Right ventricle myocardium inferior (tissue), 1 donor: ENCODE measurements around the gene FOXP2. TPM values are rescaled to one million over a fixed set of nuclear protein-coding genes. Genes with fewer than 3 reads are reported as not detected.

Source experiments
- ATAC-seq: fragments of 200-7000 bp; cut with Tn5 transposase; one replicate; pipeline ENCODE4 v1.9.1; 2020; ENCODE audit warnings: mild to moderate bottlenecking, moderate library complexity
- DNase-seq: peaks from one replicate; pipeline ENCODE4 v3.0.0; 2021; ENCODE audit errors: missing footprints
- intact Hi-C: fragments of 100-400 bp; cut with DNase I; formaldehyde crosslinking; loops from one replicate; pipeline ENCODE4 v1.11.0; 2022
- total RNA-seq: library from RNA; stranded (reverse); fragmentation: NEBNext Ultra II Directional; extraction: Animal tissue kit (Norgen Biotek cat#: 25700); gene quantifications from one replicate; pipeline ENCODE4 v1.2.1, GENCODE V29; 2021
- donor health status: DM: no; HTN: yes; CAD: no; lungs with severe emphysema.

Gene FOXP2
- total RNA-seq, 1 donor from 2014 or later = 2.4 TPM

DNA sequence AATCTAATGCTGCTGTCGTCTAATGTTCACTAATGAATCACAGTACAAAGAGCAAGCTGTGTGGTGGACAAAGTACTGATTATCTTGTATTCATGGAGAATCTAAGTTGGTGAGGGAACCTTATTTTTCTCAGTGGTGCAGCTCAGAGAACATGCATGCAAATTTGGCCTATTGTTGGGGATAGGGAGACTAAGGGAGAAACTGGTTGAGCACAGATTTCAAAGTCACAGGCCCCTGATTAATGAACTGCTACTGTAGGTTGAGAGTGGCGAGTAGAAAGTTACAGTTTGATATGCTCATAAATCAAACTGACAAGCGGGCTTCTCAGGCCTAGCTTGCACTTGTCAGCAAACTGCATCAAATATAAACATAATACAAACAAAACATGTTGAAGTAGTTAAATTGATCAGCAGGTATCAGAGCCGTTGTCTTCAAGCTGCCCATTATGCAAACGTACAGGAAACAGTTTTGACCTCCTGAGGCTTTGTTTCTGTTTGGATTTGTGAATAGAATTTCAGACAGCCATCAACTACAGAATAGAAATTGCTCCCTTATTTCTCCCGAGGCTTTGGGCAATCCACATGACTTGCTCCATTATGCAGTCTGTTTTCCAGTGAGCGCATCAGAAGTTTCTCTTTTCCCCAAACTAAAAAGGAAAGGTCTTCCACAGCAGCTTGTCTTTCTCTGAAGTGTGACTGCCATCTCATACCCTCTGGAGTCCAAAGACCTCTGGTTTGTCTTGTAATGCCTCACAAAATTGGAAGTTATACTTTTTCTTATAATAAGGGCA is 215.8 kb downstream of the FOXP2 start:
- intact Hi-C loops = no loop called here
- ATAC-seq = no peak

DNA sequence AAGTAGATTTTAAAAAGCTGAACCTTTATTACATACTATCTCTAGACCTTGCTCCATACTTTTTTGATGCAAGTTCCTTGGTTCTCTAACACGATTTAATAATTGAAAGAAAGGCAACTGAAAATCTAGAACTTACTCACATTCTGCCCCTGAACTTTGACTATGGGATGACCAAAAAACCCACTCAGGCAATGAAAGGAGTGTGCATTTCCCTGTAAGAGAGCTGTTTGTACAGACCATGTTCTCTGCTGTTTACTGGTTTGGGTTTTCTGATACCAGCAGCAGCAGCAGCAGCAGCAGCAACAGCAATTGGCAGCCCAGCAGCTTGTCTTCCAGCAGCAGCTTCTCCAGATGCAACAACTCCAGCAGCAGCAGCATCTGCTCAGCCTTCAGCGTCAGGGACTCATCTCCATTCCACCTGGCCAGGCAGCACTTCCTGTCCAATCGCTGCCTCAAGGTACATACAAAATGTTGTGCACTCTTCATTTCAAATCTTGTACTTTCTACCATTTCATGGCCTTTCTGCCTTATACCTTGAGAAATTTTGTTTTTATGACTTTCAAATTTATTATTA is 216.7 kb downstream of the FOXP2 start:
- DNase-seq = no peak
- intact Hi-C loops = no loop called here

More for the DNA sequence above, 215.8 kb downstream of the FOXP2 start:
- DNase-seq = no peak

DNA sequence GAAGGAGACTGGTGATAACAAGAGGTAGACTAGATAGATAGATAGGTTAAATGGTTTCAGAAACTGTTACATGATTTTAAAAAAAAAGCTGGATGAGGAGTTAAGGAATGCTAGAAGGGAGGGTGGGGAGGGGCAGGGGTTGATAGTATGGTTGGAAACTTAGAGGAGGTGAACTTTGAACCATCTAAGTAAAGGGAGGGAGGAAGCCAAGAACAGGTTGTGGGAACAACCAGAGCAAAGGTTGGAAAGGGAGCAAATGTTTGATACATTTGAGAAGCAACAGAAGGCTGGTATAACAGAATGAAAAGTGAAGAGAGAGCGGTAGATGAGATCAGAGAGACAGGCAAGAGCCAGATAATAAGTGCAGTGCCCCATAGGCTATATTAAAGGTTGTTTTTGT is 224.8 kb downstream of the FOXP2 start:
- ATAC-seq = no peak
- intact Hi-C loops = no loop called here
- DNase-seq = no peak

More for the DNA sequence above, 216.7 kb downstream of the FOXP2 start:
- ATAC-seq = no peak

DNA sequence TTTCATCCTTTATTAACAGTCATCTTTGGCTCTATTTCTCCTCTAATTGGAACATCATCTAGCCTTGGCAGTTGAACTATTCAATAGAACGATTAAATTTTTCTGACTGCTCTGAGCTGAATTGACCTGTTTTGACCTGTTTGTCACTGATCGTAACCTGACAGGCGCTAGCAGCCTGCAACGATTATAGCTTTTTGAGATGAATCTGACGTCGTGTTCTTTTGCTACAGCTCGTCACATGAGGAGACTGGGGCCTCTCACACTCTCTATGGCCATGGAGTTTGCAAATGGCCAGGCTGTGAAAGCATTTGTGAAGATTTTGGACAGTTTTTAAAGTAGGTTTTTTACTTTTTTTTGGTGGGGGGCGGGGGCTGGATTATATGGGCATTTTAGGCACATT is 229.8 kb downstream of the FOXP2 start:
- intact Hi-C loops = no loop called here
- ATAC-seq = no peak
- no peak for DNase-seq

DNA sequence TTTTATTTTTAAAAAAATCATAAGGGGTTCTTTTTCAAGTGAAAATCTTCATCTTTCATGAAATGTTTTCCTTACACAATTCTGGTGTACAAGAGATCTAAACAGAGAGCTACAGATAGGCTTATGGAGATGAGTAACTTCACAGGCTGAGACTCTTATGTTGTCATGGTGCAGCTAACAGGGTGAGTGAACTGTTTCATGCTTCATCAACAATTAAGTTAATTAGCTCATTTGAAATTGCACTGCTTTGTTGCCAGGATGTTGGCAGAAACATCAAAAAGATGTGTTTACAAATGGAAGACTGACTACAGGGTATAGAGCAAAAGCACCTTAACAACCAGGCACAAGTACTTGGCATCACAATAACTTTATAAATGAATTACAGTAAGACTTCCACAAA is 230.8 kb downstream of the FOXP2 start:
- ATAC-seq (no peak), DNase-seq (no peak)
- intact Hi-C loops = no loop called here

DNA sequence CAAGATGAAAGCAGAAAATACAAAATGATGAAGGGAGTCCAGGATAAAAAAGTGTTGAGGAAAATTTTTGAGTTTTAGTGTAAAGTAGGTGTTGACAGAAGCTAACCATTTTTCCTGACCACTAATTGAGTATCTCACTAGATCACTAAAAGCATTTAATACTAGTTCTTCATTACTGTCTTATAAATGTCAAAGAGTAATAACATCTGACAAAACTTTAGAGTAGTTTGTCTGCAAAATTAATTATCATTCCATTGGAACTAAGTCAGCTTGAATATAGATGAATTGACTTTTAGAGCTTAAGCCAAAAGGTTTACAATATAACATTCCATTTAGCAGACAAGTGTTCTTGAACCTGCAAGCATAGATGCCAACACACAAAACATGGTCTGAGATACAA is 232.9 kb downstream of the FOXP2 start:
- no peak for DNase-seq
- intact Hi-C loops = no loop called here
- ATAC-seq = no peak

DNA sequence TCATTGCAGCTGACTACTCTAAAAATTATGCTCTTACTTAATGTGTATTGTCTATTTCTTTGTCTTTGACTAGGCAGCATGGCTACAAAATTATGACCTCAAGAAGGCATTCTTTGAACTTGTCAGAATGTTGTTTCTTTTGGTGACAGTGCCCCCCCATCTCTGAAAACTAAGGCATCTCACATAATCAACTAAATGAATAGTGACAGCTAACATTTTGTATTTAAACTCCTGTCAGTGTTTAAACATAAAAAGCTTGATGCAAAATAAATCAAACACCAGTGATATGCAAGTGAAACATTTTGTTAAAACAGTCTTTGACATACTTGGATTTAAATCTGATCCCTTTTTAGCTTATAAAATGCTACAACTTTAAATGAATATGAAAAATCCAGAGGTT is 233.5 kb downstream of the FOXP2 start:
- ATAC-seq (no peak), DNase-seq (no peak)
- intact Hi-C loops = no loop called here

DNA sequence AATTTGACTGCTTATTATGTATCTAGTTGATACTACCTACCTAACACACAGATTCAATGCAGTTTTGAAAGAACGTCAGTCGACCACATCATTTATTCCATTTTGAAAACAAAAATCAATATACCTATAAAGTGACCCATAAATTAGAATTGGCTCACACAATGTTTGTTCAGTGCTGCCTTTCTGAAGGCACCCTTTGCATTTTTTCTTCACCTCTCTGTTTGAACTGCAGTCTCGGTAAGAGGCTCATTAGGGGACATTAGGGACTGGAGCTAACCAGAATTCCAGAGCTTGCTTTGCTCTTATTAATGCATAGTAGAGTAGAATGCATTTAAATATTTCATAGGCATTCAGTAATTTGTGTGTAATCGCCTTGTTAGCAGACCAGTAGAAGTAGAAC is 234.1 kb downstream of the FOXP2 start:
- ATAC-seq (no peak), DNase-seq (no peak)
- intact Hi-C loops = no loop called here

DNA sequence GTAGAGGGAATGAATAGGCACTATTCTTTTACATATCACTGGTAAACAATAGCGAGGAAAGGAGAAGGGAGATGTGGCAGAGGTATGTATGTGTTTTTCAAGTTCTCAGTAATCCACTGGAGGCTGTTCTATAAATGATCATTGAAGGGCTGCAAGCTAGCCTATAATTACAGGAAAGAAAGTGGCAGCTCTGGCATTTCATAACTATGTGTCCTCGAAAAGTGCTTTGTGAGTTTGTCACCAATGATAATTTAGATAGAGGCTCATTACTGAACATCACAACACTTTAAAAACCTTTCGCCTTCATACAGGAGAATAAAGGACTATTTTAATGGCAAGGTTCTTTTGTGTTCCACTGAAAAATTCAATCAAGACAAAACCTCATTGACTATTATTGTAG is 235.1 kb downstream of the FOXP2 start:
- DNase-seq = no peak
- no peak for ATAC-seq
- intact Hi-C loops = no loop called here

DNA sequence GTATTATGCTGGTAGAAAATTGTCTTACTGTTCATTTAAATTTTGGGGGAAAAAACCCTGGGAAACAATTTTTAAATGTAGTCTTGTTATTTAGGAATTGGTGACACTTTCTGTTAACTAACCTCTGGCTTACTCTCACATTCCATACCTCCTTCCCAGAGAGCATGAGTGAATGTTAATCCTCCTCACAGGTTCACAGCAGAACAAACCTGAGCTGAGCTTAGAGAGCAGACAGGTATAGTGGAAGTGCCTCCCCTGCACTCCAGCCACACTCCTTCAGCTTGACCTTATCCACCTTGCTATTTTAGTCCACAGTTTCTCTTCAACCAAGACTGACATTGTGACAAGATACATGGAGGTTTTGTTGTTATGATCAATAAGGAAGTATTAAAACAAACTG is 235.9 kb downstream of the FOXP2 start:
- DNase-seq (no peak), ATAC-seq (no peak)
- intact Hi-C loops = no loop called here

DNA sequence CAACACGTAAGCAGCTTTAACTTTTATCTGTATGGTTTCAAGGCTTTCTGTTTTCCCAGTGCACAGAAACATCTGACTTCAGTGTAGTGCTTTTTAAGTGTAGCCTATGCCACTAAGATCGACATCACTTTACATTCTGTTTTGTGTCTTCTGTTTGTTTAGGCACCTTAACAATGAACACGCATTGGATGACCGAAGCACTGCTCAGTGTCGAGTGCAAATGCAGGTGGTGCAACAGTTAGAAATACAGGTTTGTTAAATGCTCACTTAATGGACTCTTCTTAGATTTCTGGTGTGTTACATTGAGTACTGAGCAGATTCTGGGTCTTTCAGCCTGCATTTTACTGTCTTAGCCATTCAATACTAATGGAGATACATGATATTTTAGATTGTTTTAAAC is 237.4 kb downstream of the FOXP2 start:
- intact Hi-C loops = no loop called here
- no peak for ATAC-seq

DNA sequence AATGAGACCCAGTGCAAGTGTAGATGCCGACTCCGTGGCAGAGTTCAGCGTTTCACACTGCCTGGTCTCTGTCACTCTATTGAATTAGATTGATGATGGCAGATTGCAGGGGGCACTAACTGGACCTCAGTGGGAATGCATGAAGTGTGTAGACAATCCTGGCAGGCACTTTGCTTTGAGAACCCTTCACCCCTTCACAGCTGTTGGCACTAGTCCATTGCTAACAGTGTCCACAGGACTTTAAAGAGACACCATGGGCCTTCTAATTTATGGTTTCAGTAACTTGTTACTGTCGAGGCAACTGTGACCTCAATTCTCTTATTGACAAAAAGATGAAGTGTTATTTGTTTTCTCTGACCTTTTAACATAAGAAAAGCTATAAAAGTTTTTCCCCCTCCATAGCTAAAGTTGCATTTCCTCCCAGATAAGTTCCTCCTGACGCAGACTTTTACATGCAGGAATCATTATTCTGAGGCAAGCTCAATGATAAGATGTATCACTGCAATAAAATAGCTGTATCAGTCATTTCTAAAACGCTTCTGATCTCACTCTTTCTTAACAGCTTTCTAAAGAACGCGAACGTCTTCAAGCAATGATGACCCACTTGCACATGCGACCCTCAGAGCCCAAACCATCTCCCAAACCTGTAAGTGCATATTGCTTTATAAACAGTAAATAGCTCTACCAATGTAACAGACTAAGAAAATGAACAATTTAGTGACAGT is 238.9 kb downstream of the FOXP2 start:
- ATAC-seq = no peak

More for the DNA sequence above, 237.4 kb downstream of the FOXP2 start:
- DNase-seq = no peak

DNA sequence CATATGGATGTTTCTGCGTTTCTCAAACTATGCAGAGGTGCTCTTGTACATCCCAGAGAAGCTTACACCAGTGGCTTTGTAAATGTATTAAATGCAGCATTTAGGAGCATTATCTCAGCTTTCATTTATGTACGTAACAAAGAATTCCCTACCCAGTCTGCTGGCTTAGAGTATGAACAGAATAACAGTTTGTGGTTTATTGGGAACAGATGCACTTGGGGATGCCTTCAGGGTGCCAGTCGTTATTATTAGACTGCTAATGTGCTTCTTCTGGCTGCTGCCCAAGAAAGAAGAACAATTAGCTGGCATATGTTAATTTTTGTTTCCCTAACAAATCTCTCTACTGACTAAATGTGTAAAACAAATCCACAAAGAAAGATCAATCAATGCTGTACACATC is 241.9 kb downstream of the FOXP2 start:
- DNase-seq (no peak), ATAC-seq (no peak)
- intact Hi-C loops = no loop called here

More for the DNA sequence above, 238.9 kb downstream of the FOXP2 start:
- no peak for DNase-seq
- intact Hi-C loops = no loop called here

DNA sequence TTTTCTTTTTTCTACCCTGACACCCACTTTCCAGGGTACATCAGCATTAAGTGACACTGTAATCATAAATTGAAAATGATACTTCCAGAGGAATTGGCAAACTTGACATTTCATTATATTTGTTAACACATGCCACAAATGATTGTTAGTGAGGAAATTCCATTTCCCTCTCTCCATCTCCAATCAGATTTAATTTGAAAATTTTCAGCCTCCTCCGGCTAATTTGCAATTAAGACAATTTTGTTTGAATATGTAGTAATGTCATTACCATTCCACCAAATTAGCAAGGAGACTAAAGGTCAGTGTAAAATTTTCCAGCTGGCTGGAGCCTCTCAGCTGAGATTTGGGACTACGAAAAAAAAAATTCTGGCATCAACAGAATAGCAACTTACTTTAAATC is 242.7 kb downstream of the FOXP2 start:
- ATAC-seq (no peak), DNase-seq (no peak)
- intact Hi-C loops = no loop called here

DNA sequence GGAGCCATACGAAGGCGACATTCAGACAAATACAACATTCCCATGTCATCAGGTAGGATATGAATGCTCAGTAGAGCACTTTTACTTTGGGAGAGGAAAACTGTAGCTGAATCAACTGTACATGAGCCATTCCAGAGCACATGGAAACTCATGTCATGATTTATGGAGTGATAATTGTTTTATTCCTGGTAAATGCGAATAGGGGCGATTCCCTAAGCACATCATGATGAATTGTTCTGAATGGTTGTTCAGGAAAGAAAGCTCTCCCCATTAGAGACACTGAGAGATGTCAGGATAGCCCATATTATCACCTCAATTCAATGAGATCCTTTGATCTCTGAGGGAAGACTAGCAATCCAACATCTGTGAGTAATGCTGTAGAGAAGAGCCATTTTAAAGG is 243.6 kb downstream of the FOXP2 start:
- intact Hi-C loops = no loop called here
- DNase-seq (no peak), ATAC-seq (no peak)

DNA sequence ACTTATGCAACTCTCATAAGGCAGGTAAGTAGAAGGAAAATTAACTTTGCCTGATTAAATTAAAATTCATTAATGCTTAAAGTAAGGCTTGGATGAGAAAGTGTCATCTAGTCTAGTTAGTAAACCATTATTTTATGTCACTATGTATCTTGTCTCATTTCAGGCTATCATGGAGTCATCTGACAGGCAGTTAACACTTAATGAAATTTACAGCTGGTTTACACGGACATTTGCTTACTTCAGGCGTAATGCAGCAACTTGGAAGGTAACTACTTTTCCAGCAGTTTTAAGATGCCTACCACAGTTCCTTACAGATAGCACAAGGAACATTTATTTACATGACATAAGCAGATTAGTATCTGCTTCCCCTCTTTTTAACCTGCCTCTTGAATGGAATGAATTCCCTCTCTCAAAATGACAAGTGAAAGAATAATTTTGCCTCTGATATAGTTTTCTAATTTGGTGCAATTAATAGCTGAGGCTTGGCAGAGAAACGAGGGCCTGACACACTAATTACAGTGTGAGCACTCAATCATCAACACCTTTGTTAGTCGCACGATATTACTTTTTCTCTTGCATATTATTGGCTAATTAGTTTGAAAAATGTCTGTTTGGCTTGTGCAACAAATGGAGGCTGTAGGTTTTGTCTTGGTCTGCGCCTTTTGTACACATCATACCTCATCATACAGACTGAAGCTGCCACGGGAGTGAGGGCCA is 245.0 kb downstream of the FOXP2 start:
- DNase-seq (no peak), ATAC-seq (no peak)
- intact Hi-C loops = no loop called here

DNA sequence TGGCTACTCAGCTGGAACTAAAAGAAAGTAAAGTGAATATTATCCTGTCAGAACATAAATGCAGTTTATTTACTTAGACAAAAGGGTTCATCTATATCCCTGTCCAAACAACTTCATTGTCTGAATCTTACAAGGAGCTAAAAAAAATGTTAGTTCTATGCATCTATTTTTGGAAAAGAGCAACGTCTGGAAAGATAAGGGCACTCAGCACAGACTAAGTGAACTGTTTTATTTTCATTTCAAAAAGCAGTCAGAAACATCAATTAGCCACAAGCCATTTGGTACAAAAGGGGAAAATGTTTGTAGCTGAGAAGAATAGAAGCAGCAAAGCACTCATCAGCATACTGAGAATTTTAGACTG is 245.5 kb downstream of the FOXP2 start:
- DNase-seq (no peak), ATAC-seq (no peak)
- intact Hi-C loops = no loop called here

DNA sequence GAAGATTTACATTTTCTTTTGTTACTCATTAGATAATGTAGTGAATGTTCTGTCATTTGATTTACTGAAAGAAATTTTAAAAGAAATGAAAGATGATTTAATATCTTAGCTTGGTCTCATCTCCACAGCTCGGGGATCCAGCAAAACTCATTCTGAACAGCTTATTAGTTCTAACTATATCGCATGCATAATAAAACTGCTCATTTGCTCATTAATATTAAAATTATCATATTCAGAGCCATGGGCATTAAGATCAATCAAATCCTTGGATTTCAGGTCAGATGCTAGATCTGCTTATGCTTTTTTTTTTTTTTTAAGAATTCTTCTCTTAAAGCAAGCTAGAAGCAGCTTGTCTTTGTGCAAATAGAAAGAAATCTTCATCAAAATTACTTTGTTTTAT is 246.1 kb downstream of the FOXP2 start:
- DNase-seq (no peak), ATAC-seq (no peak)
- intact Hi-C loops = no loop called here

DNA sequence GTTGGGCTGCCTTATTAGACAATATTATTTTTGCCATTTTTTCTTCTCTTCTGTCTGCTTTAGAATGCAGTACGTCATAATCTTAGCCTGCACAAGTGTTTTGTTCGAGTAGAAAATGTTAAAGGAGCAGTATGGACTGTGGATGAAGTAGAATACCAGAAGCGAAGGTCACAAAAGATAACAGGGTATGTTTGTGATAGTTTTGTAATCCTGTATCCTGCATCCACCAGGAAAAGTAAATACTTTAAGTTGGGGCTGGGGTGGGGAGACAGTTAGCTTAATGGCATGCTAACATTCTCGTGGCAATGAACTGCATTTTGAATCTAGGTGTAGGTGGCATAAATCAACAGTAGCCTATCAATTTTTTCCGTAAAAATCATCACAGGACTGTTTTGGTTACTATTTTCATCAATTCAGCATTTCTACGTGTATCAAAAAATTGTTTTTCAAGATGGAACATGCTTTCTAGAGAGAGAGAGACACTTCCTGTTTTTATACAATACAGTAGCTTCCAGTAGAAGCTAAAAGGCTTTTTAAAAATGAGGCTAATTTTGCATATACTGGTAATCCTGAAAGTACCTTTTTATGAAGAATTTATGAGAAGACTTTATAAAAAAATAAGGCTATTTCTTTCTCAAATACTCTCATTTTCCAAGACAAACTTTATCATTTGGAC is 247.5 kb downstream of the FOXP2 start:
- intact Hi-C loops = no loop called here
- DNase-seq (no peak), ATAC-seq (no peak)
